Raji (cell line): ENCODE data around the gene MAP3K10.

ENCODE experiments used
- POLR2A ChIP-seq: IDR thresholded peaks from 2 replicates; pipeline ENCODE4 v1.6.1; 2011; ENCODE audit warnings: low read depth, low read length, control low read depth; ENCODE audit not compliant: insufficient read depth

The MAP3K10 gene

DNA sequence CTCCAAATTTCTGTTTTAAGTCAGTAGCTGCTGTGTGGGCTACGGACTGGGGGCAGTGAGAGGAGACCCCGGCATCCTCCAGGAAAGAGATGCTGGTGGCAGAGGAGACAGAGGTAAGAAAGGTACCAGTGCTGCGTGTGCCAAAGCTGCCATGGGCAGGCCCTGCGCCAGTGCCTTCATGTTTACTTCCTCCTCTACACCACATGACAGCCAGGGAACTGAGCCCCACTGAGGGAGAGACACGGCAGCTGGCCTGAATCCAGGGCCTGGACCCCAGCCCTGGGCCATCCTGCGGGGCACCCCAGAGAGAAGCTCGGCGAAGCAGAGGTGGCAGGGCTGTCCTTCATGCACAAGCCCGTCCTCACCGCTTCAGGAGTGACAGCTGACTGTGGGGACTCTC, 58.0 kb downstream of the MAP3K10 start:
- TF ChIP-seq POLR2A: no peak

DNA sequence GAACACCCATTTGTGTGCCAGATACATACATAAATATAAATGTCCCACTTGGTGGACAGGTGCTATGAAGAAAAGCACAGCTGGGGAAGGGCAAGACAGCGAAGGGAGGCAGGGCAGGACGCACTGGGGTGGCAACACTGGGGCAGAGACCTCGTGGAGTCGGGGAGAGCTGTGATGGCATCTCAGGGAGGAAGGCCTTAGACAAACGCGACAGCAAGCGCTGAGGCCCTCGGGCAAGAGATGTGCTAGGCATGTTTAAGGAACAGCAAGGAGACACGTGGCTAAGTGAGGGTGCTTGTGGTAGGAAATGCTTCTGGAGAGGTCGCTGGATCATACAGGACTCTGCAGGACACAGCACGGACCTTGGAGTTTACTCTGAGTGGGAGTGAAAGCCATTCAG, 58.6 kb downstream of the MAP3K10 start:
- TF ChIP-seq POLR2A: no peak

DNA sequence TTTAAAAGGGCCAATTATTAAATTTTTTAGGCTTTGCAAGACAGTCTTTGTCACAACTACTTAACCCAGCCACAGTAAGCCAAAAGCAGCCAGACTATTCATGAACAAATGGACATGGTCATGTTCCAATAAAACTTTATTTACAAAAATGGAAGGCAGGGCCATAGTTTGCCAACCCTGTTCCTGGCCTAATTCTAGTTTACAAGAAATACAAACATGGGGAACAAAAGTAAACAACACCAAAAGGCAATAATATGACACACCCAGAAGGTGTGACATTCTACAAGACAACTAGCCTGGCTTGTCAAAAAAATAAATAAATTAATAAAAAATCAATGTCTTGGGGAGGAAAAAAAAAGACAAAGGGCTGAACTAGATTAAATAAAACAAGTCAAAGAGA, 60.0 kb downstream of the MAP3K10 start:
- no peak for TF ChIP-seq POLR2A

DNA sequence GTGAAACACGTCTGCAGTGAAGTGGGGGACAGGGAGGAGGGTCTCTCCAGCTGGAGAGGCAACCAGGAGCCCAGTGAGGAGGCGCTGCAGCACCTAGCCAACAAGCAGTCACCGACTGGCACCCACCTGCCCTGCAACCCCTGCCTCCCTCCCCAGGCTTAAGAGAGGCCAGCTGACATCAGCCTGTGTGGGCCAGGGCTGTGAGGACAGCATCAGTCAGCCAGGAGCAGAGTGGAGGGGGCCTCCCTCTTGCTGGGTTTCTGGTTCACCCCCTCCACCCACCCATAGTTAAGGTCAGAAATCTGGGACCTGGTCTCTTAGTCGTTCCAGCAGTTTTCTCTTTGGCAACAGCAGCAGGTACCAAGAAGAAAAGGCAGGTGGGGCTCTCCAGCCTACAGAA, 60.8 kb downstream of the MAP3K10 start:
- TF ChIP-seq POLR2A: no peak

DNA sequence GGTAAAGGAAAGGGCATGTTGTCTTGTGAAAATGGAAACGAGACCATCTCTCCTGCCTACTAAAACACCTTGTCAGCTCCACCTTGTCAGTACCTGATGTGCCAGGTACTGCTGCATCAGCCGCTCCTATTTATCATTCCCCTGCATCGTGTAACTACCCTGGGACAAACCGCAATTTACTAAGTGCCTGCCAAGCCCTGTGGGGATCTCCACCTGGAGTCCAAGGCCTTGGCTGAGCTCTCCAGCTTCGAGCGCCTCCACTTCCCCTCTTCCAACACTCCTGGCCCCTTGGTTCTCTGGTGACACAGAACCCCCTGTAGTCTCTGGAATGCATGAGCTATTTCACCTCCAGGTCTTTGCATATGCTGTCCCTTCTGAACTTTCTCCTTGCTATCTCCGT, 61.2 kb downstream of the MAP3K10 start:
- TF ChIP-seq POLR2A: no peak

DNA sequence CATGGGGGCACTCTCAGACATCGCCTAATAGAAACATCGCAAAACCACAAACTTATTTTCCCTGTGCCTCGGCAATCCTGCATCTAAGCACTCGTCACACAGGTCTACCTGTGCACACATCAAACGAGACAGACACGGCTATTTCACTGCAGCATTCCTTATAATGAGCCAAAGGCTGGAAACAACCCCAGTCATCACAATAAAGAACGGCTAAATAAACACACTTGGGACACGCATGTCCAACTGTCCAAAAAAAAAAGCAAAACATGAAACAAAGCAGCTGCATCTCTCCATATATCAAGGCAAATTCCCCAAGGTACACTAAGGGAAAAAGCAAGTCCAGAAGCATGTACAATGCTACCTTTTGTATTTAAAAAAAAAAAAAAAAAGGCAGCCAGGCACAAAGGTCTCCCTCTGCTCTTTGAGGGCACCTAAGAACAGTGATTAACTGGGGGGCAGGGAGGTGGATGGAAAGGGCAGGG, 62.4 kb downstream of the MAP3K10 start:
- TF ChIP-seq POLR2A: no peak

DNA sequence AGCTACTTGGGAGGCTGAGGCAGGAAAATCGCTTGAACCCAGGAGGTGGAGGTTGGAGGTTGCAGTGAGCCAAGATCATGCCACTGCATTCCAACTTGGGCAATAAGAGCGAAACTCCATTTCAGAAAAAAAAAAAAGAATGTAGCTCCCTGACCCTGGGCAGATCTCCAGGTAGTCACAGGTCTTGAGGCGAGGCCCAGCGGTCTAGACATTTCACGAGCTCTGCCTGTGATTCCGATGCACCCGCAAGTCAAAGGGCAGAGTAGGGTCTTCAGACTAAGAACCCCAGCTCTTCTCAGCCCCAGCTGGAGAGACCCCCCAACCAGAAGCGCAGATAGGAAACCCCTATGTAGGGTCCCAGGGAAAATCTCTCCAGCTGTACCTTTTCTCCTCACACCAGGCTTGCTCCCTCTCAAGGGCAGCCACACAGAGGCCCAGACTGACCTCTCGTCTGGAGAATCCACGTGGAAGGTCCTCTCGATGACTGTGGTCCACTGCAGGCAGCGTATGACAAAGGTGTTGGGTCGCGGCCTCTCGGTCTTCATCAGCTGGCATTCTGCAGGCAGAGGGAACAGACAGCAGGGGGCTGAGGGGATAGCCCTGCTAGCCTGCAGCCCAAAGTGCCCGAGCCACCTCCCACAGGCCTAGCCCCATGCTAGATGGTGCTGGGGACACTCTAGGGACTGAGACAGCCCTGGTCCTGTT, 63.6 kb downstream of the MAP3K10 start:
- TF ChIP-seq POLR2A: no peak

DNA sequence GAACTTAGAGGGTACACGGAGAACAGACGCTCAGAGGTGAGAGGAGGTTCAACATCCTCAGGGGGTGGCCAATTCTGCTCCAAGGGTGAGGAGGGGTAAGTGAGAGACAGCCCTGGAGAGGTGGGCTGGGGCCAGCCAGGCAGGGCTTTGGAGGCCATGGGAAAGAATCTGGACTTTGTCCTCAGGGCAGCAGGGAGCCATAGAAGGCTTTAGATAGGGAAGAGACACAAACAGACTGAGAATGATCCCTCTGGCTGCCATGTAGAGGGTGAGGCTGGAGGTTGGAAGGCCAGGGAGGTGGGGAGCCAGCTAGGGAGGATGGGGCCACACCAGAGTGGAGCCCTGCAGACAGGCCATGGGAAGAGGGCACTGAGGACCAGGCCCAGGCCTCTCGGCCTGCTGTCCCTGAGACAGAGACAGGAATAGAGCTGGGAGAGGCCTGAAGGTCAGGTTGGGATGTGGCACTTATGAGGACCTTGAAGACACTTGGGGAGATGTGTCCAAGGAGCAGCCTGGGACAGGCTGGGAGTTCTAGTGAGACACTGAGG, 64.5 kb downstream of the MAP3K10 start:
- no peak for TF ChIP-seq POLR2A

DNA sequence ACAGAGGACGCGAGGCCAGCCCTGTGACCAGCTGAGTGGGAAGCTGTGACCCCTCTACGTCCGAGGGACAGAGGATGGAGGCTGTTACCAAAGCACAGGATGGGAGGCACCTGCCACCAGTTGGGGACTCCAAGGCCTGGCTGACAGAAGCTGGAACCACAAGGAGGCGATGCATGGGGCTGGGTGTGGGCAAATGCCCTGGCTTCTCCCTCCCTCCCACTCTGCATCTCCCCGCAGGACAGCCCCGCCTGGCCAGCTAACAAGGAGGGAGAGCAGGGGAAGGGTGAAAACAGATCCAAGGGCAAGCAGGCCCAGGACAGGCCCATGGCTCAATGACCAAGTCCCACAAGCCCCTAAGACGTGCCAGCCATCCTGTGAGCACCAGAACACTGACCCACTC, 65.3 kb downstream of the MAP3K10 start:
- TF ChIP-seq POLR2A: no peak

DNA sequence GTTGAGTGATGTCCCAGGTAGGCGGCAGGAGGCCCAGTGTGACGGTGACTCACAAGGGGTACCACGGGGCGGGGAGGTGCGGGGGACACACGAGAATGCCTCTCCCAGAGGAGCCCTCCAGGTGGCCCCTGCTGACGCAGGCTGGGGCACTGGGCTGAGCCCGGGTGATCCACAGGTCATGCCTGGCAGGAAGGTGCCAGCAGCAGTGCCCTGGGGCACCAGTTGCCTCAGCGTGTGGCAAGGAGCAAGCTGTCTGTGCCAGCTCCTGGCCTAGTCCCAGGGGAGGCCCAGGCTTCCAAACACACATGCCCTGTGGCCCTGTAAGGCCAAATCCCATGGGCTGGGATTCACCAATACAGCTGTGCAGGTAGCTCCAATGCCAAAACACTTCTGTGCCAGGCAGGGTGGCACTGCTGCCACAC, 65.9 kb downstream of the MAP3K10 start:
- TF ChIP-seq POLR2A: no peak

DNA sequence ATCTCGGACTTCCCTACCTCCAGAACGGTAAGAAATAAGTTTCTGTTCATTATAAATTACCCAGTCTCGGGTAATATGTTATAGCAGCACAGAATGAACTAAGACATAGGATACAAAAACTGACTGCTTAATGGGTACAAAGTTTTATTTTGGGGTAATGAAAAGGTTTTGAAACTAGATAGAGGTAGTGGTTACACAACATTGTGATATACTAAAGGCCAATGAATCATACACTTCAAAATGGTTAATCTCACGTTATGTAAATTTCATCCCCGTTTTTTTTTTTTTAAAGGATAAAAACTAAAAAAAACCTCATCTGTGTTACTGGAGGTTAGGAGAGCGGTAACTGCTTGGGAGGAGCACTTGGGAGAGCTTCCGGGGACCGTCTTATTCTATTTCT, 70.4 kb downstream of the MAP3K10 start:
- TF ChIP-seq POLR2A: no peak

DNA sequence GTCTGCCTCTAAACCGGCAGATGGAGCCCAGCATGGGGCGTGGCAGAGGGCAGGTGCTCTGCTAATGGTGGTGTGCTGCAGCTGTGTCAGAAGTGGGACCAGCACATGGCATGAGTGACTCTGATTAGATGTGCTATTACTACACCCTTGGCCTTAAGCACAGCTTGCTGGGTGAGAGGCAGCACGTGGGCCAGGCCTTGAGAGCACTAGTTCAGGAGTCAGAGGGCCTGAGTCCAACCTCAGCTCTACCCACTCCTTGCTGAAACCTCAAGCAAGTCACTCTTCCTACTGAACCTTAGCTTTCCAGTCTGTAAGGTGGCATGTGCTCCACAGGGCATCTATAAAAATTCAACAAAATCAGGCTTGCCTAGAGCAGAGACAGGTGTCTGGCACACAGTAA, 71.2 kb downstream of the MAP3K10 start:
- TF ChIP-seq POLR2A: no peak

DNA sequence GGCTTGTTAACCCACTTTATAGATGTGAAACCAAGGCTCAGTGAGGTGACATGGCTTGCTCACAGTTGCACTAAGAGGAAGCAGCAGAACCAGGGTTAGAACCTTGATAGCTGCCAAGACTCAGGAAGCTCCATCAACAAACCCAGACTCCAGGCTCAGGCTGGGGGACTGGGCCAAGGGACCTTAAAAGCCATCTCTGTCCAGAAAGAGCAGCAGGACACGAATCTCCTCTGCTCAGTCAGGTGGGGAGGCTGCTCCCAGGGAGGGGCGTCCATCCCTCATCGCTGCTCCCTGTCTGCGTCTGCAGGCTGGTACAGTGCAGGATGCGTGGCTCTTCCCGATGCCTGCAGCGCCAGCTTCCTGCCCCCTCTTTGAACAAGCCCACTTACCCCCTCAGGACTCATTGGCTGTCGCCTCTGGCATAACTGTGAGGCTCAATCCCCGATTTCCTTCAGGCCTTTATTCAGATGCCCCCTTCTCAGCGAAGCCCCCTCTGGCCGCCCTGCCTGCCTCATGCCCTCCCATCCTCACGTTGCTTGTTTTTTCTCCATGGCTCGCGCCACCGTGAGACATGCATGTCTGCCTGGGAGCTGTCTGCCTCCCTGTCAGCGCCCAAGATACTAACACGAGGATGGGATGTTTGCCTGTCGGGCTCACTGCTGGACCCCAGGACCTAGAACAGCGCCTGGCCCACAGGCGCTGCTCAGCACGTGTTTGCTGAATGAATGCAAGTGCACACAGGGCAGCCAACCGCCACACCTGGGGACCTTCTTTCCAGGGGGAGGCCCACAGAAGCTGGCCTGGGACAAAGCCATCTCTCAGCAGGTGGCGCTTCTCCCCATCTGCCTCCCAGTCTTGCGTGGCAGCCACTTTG, 72.5 kb downstream of the MAP3K10 start:
- TF ChIP-seq POLR2A: no peak

DNA sequence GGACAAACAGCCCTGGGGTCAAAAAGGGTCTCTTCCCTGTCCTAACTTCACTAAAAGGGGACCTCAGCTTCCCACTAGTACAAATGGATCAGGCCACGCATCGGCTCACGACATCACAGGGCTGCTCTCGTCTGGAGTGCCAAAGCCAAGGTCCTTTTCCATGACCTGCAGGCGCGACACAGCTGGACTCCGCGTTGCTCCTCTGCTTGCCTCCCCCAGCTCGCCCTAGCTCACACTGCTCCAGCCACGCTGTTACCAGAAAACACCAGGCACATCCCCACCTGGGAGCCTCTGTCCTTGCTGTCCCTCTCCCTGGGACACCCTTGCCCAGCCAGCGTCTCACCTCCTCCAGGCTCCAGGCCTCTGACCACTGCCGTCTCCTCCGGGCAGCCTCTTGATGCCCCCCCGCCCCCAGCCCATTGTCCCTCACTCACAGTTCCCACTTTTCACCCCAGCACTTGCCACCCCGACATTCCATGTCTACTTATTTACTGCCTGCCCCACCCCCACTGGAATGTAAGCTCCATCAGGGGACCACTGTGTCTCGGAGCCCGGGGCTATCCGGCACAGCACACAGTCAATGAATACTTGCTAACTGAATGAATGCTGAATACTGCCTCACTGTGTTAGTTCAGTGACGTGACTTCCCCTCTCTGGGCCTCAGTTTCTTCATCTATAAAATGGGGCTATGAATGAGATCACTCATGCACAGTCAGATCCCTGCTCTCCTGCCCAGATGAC, 73.3 kb downstream of the MAP3K10 start:
- TF ChIP-seq POLR2A: no peak
